Limb (tissue), 2 donors: ENCODE measurements around the gene KMT5C.
A peak's percentile ranks its signal among the peaks of the same experiment; 100 is the strongest.

ENCODE experiments used
- DNase-seq, 2 donors: peaks; one replicate each; pipeline ENCODE4 v3.0.0-alpha.2; 2016; ENCODE audit errors: extremely low spot score in 2 of 2

KMT5C gene

DNA sequence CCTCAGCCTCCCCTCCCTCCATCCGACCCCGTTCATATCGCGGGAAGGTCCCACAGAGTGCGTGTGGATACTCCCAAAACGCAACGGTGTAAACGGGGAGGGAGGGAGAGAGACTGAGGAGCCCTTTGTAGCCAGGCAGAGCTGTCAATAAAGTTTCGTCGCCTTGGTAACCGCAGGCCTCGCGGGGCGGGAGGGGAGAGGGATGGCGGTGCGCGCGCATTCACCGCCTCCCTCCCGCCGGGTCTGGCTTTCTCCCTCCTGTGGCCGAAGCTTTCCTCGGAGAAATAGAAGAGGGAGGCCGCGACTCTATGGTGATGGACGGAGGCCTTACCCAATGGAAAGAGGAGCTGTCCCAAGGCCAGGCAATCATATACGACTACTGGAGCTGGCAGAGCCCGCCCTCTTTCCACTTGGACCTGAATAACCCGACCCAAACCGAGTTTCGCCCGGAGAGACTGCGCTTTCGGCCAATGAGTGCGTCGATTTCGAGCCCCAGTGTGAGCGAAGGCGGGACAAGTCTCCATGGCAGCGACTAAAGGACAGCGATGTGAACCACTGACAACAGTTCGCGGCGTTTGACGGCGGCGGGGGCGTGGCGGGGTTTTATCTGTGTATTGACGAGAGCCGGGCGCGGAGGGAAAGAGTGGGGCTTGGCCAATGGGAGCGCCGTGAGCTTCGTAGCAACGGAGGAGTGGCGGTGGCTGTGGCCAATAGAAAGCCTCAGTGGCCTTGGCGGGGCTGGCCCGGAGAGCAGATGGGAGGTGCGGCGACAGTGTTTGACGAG is at the start of gene KMT5C:
KMT5C (plus strand) TSS at position 772 of the 784 bp plus-strand sequence. CDS start 2,061 bp downstream, outside the sequence.
- peak; percentile 100 for DNase-seq

DNA sequence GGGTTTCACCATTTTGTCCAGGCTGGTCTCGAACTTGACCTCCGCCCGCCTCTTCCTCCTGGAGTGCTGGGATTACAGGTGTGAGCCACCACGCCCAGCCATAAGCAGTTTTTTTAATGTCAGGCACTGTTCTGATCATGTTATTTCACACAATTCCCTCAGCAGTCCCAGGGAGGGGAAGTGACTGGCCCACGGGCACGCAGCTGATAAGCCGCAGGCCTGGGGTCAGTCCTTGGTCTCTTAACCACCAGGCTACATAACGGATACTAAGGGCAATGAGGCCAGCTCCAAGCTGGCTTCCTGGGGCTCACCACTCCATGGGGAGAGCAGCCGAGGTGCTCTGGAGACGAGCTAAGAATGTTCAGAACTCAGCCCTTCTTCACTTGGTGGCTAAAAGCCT is 42.4 kb upstream of the KMT5C start:
- no peak for DNase-seq

DNA sequence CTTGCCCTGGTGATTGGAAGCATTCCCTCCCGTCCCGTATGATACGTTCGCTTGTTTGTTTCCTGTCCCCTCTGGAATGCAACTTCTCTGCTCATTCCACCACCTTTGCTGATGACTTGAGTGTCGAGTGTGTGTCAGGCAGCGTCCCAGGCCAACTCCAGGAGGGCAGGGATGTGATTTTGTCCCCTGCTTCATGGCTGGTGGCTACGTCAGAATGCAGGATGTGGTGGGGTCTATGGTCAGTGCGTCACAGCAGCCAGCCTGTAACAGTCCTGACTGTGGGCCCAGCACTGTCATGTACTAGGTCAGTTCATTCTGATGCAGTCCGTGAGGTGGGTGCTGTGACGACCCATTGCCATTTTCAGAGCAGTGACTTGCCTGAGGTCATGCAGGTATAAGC is 39.7 kb upstream of the KMT5C start:
- no peak for DNase-seq

DNA sequence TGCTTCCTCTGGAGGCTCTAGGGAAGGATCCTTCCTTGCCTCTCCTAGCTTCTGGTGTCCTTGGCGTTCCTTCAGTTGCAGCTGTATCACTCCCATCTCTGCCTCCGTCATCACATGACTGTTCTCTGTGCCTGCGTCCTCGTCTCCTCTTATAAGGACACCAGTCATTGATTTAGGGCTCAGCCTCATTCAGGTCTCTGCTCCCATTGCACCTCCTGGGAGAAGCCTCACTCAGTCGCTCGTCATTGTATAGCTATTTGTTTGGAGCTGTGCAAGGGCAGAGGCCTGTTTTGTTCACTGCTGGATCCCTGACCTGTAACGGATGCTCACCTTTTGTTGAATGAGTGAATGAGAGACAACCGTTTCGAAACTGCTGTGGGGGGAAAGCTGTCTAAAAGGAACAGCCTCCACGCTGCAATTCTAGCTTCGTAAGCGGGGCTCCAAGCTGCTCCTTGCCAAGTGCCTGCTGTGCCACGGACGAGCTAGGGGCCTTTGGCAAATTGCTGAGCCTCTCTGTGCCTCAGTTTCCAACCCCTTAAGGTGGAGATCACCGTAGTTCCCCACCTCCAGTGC is 38.7 kb upstream of the KMT5C start:
- no peak for DNase-seq

DNA sequence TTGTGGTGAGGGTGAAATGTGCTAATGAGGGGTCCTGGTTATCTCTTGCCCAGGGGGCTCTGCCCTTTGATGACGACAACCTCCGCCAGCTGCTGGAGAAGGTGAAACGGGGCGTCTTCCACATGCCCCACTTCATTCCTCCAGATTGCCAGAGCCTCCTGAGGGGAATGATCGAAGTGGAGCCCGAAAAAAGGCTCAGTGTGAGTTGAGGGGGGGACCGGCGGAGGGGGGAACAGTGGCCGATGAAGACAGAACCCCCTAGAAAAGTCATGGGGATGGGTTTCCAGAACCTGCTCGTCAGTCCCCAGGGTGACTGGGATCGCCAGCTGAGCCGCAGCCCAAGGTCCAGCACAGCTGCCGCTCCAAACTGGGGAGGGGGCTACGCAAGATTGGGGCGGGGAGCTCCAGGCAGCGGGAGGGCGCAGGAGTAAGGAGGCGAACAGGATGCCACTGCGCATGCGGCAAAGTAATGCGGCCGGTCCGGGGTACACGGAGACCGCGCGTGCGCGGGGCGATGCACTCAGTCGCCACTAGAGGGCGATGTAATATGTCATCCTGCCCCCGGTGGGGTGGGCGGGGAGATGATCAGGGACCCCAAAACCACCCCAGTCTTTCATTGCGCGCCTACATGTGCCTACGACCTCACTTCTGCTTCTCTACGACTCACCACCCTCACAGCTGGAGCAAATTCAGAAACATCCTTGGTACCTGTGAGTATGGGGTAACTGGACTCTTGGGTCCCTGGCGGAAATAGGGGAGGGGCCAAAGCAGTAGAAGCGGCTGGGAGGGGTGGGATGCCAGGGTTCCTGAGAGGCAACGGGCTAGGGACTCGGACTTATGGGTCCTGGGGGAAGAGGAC is 38.0 kb upstream of the KMT5C start:
- peak; percentile 86 to 96 for DNase-seq

DNA sequence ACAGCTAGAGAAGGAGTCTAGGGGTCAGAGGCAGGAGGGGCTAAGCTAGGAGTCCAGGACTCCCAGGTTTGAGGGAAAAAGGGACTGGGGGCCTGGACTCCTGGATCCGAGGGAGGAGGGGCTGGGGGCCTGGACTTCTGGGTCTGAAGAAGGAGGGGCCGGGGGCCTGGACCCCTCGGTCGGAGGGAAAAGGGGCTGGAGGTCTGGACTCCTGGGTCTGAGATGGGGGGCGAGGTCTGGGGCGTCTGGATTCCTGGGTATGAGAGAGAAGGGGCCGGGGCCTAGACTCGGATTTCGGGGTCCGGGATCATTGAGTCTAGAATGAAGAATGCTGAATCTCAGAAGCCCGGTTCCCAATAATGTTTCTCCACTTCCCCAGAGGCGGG is 37.4 kb upstream of the KMT5C start:
- DNase-seq = no peak

DNA sequence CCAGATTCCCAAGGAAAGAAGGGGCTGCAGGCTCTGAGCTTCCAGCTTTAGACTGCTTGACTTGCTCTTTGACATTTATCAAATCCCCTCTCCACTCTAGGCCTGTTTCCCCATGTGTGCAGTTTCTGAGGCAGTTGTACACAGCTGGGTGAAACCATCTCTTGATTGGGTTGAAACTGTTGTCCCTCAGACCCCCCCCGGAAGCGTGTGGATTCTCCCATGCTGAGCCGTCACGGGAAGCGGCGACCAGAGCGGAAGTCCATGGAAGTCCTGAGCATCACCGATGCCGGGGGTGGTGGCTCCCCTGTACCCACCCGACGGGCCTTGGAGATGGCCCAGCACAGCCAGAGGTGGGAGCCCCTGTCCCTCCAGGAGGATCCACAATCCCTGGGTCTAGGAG is 36.2 kb upstream of the KMT5C start:
- no peak for DNase-seq

DNA sequence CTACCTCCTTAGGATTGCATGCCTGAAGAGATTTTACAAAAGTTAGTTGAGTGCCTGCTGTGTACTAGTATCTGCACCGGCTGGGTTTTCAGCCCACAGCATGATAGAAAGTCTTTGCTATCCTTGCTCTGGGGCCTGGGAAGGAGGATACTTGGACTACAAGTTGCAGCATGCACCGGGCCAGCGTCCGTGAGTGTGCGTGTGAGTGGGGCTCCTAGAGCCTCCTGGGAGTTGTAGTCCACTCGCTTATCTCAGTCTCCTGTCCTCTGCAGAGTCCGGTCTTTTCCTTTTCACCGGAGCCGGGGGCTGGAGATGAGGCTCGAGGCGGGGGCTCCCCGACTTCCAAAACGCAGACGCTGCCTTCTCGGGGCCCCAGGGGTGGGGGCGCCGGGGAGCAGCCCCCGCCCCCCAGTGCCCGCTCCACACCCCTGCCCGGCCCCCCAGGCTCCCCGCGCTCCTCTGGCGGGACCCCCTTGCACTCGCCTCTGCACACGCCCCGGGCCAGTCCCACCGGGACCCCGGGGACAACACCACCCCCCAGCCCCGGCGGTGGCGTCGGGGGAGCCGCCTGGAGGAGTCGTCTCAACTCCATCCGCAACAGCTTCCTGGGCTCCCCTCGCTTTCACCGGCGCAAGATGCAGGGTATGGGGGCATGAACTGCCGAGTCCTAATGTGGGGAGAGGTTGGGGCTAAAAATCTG is 35.2 kb upstream of the KMT5C start:
- DNase-seq = no peak

DNA sequence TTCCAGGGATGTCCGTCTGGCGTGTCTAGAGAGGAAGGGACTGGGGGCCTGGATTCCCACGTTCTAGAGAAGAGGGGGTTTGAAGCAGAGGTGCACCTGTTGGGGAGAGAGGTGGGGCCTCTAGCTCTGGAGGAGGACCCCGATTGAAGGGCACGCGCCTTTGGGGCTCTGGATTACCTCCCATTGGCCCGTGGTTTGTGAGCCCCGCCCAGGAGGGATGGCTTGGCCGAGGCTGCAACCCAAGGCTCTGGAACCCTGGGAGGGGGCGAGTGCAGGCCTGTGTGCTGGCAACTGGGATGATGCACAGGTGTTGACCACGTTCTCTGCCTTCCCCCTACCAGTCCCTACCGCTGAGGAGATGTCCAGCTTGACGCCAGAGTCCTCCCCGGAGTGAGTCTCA is 34.7 kb upstream of the KMT5C start:
- DNase-seq = no peak

DNA sequence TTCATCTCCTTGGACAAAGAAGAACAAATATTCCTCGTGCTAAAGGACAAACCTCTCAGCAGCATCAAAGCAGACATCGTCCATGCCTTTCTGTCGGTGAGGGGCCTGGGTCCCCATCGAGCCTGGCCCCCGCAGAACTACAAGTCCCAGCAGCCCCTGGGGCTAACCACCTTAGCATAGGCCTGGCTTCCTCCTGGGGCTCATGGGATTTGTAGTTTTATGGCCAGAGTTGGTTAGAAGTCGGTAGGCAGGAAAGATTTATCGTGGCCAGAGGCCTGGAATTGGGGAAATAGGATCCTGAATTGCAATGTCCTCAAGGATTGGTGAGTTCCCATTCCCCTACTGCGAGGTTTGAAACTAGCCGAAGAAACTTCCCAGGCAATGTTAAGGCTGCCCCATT is 34.2 kb upstream of the KMT5C start:
- no peak for DNase-seq

DNA sequence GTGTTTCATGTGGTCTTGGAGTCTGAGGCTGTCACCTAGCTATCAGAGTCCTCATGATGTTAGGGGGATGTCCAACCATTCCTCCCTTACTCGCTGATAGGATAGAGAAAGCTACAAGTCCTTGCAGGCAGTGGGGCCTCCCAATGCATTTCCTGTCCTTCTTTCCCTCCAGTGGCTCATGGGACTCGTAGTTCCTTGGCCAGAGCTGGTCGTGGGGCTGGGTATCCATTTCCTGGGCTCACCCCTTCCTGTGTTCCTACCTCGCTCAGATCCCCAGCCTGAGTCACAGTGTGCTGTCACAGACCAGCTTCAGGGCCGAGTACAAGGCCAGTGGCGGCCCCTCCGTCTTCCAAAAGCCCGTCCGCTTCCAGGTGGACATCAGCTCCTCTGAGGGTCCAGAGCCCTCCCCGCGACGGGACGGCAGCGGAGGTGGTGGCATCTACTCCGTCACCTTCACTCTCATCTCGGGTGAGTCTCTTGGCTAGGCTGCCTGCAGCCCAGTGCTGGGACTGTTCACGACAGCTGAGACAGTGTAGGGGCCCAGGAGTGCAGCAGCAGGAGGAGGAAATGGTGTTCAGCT is 33.6 kb upstream of the KMT5C start:
- DNase-seq = no peak

DNA sequence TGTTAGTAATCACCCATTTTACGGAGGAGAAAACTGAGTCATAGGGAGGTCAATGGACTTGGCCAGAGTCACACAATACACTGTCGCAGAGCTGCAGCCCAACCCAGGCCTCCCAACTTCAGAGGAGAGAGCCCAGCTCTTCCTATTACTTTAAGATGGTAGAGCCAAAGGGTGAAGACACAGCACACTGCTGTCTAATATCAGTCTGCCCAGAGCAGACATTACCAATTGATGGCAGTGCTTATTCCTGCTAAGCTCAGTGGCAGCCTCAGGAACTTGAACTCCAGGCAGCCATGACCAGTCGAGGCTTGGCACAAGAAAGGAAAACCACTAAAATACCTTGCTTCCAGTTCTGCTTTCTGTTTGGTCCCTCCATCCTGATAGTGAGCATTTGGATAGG is 33.0 kb upstream of the KMT5C start:
- no peak for DNase-seq

DNA sequence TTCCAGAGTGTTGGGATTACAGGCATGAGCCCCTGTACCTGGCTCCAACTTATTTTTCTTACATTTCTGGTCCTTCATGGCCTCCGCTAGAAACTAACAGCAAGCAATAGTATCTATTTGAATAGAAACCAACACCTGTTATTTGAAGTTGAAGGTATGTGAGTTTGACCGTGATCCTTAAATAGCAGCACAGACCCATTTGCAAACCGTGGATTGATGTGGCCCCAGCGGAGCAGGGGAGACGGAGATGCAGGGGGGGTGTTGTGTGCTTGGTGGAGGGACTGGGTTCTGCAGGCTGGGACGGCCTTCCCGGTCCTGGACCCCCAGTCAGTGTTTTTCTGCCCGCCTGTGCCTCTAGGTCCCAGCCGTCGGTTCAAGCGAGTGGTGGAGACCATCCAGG is 31.4 kb upstream of the KMT5C start:
- DNase-seq = no peak

DNA sequence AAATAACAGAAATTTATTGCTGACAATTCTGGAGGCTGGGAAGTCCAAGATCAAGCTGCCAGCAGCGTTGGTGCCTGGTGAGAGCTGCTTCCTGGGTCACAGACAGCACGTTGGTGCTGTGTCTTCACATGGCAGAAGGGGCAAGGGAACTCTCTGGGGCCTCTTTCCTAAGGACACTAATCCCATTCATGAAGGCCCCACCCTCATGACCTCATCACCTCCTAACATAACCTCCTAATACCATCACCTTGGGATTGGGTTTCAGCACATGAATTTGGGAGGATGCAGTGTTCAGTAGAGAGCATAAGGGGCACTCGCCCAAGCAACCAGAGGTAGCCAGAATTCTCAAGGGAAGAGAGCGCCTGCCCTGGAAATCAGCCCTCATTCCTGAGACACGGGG is 30.2 kb upstream of the KMT5C start:
- no peak for DNase-seq

DNA sequence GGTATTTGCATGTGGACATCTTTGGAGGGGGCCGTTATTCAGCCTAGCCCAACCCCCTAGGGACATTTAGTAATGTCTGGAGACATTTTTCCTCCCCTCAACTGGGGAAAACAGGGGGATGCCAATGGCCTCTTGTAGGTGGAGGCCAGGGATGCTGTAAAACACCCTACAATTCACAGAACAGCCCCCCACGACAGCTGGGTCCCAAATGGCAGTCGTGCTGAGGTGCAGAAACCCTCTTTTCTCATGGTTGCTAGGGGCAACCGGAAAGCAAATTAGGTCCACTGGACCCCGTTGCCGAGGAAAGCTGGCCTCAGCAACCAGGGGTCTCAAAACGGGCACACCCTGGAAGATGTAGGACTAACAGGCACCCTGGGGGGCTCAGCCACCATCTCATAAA is 29.2 kb upstream of the KMT5C start:
- DNase-seq = no peak

DNA sequence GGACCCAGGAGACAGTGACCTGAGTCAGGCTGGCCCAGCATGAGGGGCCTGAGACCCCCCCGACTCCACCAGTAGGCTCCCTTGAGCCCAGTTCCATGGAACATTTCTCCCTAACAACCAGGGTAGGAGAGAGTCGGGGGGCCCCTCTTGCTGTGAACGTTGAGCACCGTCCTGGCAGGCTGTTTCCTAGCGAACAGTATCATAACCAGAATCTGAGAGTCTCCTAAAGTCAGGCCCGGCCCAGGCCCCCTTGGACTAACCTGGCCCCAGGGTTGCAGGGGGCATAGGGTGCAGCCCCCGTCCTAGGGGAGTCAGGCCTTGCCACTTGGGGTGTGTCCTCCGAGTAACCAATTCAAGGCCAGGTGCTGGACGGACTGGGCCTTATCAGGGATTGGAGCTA is 28.3 kb upstream of the KMT5C start:
- no peak for DNase-seq

DNA sequence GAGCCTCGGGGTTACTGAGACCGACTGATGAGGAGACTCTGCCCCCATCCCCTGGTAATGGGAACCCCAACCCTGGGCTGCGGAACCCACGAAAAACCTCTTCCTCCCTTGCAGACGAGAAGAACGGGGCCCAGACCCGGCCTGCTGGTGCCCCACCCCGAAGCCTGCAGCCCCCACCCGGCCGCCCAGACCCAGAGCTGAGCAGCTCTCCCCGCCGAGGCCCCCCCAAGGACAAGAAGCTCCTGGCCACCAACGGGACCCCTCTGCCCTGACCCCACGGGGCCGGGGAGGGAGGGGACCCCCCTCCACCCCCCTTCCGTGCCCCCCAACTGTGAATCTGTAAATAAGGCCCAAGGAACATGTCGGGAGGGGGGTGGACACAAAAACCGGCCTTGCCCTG is 27.9 kb upstream of the KMT5C start:
- no peak for DNase-seq

DNA sequence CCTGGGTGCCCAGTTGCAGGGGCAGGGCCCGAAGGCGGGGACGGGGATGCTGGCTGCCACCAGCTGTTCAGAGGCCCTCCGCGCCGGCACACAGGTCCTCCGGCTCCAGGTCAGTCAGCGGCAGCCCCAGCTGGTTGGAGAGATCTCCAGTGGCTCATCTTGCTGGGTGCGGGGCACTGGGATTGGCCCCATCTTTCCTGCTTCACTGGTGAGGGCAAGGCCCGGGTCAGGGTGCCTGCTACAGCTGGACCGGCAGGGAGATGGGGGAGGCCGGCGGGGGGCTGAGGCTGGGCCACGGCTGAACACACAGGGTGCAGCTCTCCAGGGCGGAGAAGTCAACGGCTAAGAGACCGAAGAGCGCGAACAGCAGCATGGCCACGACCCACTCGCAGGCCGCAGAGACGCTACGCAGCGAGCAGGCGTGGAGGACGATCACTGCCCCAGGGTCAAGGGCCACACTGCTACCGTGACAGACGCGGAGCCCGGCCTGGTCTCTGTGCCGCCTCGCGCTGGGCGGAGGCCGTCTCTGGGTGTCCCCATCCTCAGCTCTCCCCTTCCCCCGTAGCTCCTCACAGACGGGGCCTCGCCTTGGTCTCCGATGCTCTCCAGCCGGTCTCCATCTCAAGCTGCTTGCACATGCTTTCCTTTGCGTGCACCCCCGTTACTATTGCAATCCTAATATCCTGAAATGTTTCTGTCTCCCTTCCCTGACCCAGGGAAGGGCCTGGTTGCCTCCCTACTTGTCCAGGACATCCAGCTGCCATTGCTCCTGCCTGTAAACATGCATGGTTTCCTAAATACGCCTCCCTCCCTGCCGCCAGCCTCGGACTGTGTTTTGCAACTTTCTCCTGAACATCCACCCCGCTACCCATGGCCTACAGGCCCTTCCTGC is 26.8 kb upstream of the KMT5C start:
- no peak for DNase-seq

DNA sequence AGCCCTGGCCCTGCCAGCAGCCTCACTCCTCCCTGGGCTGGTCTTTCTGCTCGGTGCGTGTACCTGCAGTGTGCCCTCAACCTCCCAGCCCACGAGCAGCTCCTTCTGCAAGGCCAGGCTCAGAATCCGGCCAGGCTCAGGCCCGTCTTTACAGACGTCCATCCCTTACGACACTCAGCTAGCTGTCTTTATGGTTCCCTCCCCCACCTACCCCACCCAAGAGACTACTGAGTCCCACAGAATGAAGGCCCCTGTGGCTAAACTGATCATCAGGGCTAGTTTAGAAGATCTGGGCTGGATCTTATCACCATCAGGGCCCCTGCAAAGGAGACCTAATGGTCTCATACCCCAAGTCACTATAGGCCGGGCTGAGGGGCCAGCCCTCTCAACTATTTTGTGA is 25.3 kb upstream of the KMT5C start:
- no peak for DNase-seq

DNA sequence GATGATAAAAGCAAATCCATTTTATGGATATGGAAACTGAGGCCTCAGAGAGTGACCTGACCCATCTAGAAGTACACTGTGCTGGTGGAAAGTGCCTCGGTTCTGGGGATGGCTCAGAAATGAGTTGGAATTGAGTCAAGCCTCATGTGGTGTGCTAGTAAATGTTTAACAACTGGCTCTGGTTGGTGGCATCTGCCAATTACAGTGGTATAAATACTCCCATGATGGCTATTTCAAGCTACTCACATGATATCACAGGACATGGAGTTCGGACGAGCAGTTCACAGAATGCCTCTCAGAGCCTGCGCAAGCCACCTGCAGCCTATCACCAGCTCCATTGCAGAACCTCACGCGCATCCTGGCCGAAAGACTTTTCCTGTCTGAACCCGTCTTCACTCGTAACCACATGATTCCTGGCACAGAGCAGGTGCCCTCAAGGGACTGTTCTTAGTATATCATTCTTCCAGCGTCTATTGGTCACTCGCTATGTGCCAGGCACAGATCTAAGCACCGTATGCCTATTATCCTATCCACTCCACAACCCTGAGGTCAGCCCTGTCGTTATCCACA is 23.6 kb upstream of the KMT5C start:
- no peak for DNase-seq
